Measurements from ENCODE around the gene GPI.
"Not testable (repeated sequence)": the region's sequence is repeated elsewhere in the genome, so short reads cannot be mapped to it uniquely, and the experiment has no call there.

GPI gene

GRCh38 chr19:34364830-34365462 lies at the start of gene GPI:
Gene GPI (plus strand): TSS chr19:34365196. CDS start chr19:34365267, 71 bp downstream.
- peak; percentile 88 for DNase-seq (ENCODE audit: low spot score)

- DNase-seq (ENCODE audit: low spot score) = no peak
These were observed 48.7 kb upstream of the GPI start for GRCh38 chr19:34316247-34316646.

- DNase-seq (ENCODE audit: low spot score) = no peak
These were observed 48.2 kb upstream of the GPI start for GRCh38 chr19:34316741-34317301.

- DNase-seq (ENCODE audit: low spot score) = no peak
These were observed 47.6 kb upstream of the GPI start for GRCh38 chr19:34317311-34317927.

GRCh38 chr19:34319230-34319585 lies 45.8 kb upstream of the GPI start:
- DNase-seq (ENCODE audit: low spot score) = no peak

- no peak for DNase-seq (ENCODE audit: low spot score)
These were observed 45.2 kb upstream of the GPI start for GRCh38 chr19:34319785-34320184.

- no peak for DNase-seq (ENCODE audit: low spot score)
These were observed 44.7 kb upstream of the GPI start for GRCh38 chr19:34320277-34320676.

- DNase-seq (ENCODE audit: low spot score) = no peak
These were observed 43.3 kb upstream of the GPI start for GRCh38 chr19:34321735-34322134.

GRCh38 chr19:34323433-34324204 lies 41.4 kb upstream of the GPI start:
- no peak for DNase-seq (ENCODE audit: low spot score)

GRCh38 chr19:34324320-34324719 lies 40.7 kb upstream of the GPI start:
- DNase-seq (ENCODE audit: low spot score) = no peak

- no peak for DNase-seq (ENCODE audit: low spot score)
These were observed 39.8 kb upstream of the GPI start for GRCh38 chr19:34325181-34325580.

- no peak for DNase-seq (ENCODE audit: low spot score)
These were observed 38.8 kb upstream of the GPI start for GRCh38 chr19:34325981-34326787.

- DNase-seq (ENCODE audit: low spot score) = no peak
These were observed 37.1 kb upstream of the GPI start for GRCh38 chr19:34327851-34328250.

- no peak for DNase-seq (ENCODE audit: low spot score)
These were observed 36.0 kb upstream of the GPI start for GRCh38 chr19:34328982-34329381.

- no peak for DNase-seq (ENCODE audit: low spot score)
These were observed 34.9 kb upstream of the GPI start for GRCh38 chr19:34330116-34330515.

- not testable (repeated sequence) for DNase-seq (ENCODE audit: low spot score)
These were observed 34.4 kb upstream of the GPI start for GRCh38 chr19:34330596-34330995.

- DNase-seq (ENCODE audit: low spot score) = not testable (repeated sequence)
These were observed 33.4 kb upstream of the GPI start for GRCh38 chr19:34331596-34331995.

GRCh38 chr19:34332027-34332760 lies 32.8 kb upstream of the GPI start:
- DNase-seq (ENCODE audit: low spot score) = no peak

GRCh38 chr19:34335914-34336313 lies 29.1 kb upstream of the GPI start:
- no peak for DNase-seq (ENCODE audit: low spot score)

GRCh38 chr19:34336781-34337271 lies 28.2 kb upstream of the GPI start:
- peak; percentile 50 for DNase-seq (ENCODE audit: low spot score)

GRCh38 chr19:34337739-34338138 lies 27.3 kb upstream of the GPI start:
- DNase-seq (ENCODE audit: low spot score) = no peak

All from germinal center (tissue), 1 donor.